Measurements from ENCODE around the gene KDELR1.
A peak's percentile ranks its signal among the peaks of the same experiment; 100 is the strongest.

KDELR1 gene

GRCh38 chr19:48370955-48371354 lies 20.4 kb downstream of the KDELR1 start:
- no peak for FAIRE-seq

GRCh38 chr19:48368936-48369335 lies 22.4 kb downstream of the KDELR1 start:
- FAIRE-seq = no peak

- no peak for FAIRE-seq
Measured at GRCh38 chr19:48367855-48368254, 23.5 kb downstream of the KDELR1 start.

GRCh38 chr19:48365602-48366001 lies 25.7 kb downstream of the KDELR1 start:
- FAIRE-seq = no peak

- no peak for FAIRE-seq
Measured at GRCh38 chr19:48364598-48365348, 26.6 kb downstream of the KDELR1 start.

- peak; percentile 93 for FAIRE-seq
Measured at GRCh38 chr19:48363810-48364597, 27.3 kb downstream of the KDELR1 start, which contains the start of the genes SYNGR4 and TMEM143. SYNGR4 (plus strand) TSS chr19:48364367; CDS start chr19:48365843, 1,476 bp downstream. TMEM143 (minus strand) TSS chr19:48363940; CDS start chr19:48363920, 20 bp downstream.

GRCh38 chr19:48363500-48363809 lies 27.9 kb downstream of the KDELR1 start:
- no peak for FAIRE-seq

- FAIRE-seq = peak; percentile 65
Measured at GRCh38 chr19:48362716-48363499, 28.4 kb downstream of the KDELR1 start.

- FAIRE-seq = no peak
Measured at GRCh38 chr19:48361912-48362311, 29.4 kb downstream of the KDELR1 start.

- no peak for FAIRE-seq
Measured at GRCh38 chr19:48359123-48359522, 32.2 kb downstream of the KDELR1 start.

GRCh38 chr19:48355365-48355954 lies 35.9 kb downstream of the KDELR1 start:
- FAIRE-seq = no peak

- no peak for FAIRE-seq
Measured at GRCh38 chr19:48354332-48354992, 36.9 kb downstream of the KDELR1 start.

- FAIRE-seq = no peak
Measured at GRCh38 chr19:48353677-48354076, 37.7 kb downstream of the KDELR1 start.

GRCh38 chr19:48351341-48351752 lies 40.0 kb downstream of the KDELR1 start:
- no peak for FAIRE-seq

GRCh38 chr19:48350856-48351255 lies 40.5 kb downstream of the KDELR1 start:
- no peak for FAIRE-seq

GRCh38 chr19:48348737-48349136 lies 42.6 kb downstream of the KDELR1 start:
- no peak for FAIRE-seq

- FAIRE-seq = no peak
Measured at GRCh38 chr19:48348045-48348444, 43.3 kb downstream of the KDELR1 start.

GRCh38 chr19:48346191-48346590 lies 45.2 kb downstream of the KDELR1 start:
- FAIRE-seq = no peak

GRCh38 chr19:48344892-48345291 lies 46.5 kb downstream of the KDELR1 start:
- no peak for FAIRE-seq

GRCh38 chr19:48342841-48343540 lies 48.4 kb downstream of the KDELR1 start:
- no peak for FAIRE-seq

- FAIRE-seq = no peak
Measured at GRCh38 chr19:48342414-48342738, 49.0 kb downstream of the KDELR1 start.

All from endometrium (tissue), 2 donors.